Hippocampal formation (tissue), 2 donors: ENCODE results near the gene ZFAND2A.
"Not testable (repeated sequence)": the region's sequence is repeated elsewhere in the genome, so short reads cannot be mapped to it uniquely, and the experiment has no call there.

Source experiments
- DNase-seq, 2 donors: peaks; one replicate each; lab custom pipeline; 2025; lab: John Stamatoyannopoulos, UW

Gene ZFAND2A

DNA sequence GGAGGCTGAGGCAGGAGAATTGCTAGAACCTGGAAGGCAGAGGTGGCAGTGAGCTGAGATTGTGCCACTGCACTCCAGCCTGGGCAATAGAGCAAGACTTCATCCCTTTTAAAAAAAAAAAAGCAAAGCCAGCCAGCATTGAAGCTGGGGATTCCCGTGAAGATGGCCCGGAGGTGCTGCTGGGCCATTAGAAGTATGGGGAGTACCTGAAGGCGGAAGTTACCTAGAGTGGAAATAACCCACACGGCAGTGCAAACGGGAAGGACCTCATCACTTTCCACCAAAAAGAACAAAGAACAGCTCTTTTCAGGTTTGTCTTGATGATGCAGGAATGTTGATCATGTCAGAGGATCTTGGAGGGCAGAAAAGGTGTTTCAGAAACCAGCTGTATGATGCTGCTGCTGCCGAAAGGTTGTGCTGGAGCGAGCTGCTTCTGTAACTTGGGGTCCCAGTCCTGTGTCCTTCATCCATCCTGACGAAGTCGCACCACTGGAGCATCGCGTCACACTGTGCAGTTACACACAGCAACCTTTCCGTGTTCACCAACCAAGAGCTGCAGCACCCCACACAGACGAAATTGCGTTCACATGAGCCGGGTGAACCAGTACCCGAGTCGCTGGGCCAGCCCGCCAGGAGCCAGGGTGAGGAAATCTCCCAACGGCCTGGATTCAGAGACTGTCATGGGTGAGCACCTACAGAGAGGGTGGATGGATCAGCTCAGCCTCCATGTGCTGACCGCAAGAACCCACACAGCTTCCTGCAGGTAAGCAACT is 8.2 kb downstream of the ZFAND2A start:
- no peak for DNase-seq

DNA sequence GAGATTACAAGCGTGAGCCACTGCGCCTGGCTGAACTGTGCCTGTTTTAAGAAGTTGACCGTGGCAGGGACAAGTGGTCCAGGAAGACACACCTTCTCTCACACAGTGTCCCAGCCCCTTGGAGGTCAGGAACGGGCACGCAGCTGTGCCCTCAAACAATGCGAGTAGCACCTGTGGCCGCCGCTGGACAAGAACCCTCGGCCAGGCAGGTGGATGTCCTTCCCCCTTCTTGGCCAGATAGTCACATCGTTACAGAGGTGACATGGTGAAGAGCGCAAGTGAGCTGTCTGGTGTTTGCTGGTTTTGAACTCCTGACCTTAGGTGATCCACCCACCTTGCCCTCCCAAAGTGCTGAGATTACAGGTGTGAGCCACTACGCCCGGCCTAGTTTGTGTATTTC is 8.8 kb downstream of the ZFAND2A start:
- no peak for DNase-seq

DNA sequence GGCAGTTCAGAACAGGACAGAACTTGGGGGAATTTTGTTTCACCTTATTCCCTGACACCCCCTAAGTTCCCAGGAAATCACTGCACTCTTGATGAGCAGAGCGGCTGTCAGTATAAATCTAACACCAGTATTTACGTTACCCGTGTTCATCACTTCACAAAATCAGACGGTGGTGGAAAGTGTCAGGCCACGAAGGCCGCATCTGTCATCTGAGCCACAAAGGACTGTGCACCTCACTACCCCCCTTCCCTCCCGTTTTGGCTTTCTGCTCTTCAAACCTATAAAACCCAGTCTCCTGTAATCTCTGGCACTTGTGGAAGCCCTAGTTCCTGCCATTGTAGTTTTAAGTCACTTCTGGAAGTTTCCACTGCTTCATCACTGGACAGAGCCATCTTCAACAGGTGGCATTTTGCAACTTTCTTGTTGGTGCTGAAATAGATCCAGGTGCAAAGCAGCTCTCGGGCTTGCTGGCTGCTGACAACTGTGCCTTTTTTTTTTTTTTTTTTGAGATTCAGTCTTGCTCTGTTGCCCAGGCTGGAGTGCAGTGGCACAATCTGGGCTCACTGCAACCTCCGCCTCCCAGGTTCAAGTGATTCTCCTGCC is 9.5 kb downstream of the ZFAND2A start:
- DNase-seq, result no peak

DNA sequence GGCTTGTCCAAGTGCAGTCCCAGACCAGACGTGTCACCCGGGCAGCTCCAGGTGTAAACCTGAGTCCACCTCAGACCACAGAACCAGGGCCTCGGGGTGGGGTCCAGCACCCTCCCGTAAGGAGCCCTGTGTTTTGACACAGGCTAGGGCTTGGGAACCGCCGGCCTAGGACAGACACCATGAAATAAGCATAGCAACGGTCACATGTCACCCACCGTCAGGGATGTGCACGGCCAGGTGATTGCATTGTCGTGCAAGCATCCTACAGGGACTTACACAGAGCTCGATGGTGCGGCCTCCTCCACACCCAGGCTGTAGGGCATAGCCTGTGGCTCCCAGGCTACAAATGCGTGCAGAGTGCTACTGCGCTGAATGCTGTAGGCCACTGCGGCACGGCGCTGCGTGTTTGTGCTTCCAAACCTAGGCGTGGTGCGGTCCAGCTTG is 10.6 kb downstream of the ZFAND2A start:
- no peak for DNase-seq

DNA sequence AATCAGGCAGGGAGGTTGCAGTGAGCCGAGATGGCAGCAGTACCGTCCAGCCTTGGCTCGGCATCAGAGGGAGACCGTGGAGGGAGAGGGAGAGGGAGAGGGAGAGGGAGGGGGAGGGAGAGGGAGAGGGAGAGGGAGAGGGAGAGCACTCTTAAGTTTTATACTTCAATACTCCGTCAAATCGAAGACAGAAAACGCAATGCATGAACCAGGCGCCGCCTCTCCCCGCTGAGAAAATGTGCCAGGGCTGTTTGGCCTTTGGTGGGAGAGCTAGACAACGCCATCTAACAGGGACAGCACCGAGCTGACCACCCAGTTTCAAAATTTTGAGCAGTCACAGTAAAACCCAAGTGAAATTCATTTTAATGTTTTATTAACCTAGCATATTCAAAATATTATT is 12.1 kb downstream of the ZFAND2A start:
- DNase-seq, result not testable (repeated sequence)

DNA sequence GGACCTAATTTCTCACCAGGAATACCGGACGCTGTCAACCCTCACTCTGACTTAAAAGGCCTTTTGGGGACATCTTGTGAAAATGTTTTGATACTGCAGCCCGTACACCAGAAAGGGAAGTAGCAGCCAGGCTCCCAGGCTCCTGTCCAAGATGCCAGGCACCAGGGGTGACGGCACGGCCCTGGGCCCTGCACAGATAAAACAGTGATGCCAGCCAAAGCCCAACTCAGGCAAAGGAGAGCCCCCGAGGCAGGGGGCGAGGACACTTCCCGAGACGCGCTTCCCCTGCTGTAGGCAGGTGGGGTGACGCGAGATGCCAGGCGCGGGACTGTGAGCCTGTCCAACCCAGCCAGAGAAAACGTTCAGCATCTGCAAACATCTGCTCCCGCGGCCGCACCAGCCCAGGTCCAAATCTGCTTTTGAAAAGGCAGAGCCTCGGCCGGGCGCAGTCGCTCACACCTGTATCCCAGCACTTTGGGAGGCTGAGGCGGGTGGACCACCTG is 15.7 kb downstream of the ZFAND2A start:
- peak in 1 of 2 donors; percentile 65 for DNase-seq

DNA sequence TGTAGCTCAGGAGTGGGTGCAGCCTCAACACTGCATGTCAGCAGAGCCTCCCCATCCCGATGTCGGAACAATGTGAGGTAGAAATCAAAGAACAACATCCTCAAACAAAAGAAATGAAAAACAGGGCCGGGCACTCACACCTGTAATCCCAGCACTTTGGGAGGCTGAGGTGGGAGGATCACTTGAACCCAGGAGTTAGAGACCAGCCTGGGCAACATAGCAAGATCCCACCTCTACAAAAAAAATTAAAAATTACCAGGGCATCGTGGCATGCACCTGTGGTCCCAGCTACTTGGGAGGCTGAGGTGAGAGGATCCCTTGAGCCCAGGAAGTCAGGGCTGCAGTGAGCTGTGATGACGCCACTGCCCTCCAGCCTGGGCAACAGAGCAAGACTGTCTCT is 17.0 kb downstream of the ZFAND2A start:
- not testable (repeated sequence) for DNase-seq

DNA sequence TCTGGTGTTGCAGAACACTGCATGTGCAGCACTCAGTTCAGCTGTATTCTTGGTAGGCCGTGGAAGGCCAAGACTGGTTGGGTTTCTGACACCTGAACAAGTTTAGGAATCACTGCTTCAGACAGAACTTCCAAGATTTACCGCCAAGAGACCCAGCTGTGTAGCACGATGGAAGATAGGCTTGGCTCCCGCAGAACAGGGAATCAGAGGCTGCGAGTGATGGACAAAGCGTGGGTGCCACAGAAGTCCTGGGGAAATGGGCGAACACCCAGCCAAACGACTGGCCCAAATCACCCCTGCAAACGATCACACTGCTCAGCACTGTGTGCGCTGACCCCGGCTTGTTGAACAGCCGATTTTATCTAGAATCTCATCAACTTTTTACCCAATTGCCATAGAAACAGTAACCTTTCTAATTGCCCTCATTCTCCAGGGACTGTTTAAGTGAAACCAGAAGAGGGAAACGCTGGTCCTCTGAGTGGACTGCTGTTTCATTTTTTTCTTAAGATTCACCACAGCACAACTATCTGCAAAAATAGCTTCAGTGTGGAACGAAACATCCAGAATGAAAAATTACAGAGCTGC is 17.9 kb downstream of the ZFAND2A start:
- no peak for DNase-seq

DNA sequence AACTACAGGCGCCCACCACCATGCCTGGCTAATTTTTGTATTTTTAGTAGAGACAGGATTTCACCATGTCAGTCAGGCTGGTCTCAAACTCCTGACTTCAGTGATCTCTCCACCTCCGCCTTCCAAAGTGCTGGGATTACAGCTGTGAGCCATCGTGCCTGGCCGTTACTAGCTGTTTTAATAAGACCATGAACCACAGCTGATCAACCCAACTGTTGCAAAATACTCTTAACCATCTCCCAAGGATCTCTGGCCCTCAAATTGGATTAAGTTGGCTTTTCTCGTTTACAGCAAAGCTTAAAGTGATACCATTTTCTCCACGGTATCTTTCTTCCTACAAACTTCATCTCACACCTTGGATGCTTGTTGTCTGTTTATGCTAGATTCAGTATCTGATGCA is 18.3 kb downstream of the ZFAND2A start:
- DNase-seq, result no peak

DNA sequence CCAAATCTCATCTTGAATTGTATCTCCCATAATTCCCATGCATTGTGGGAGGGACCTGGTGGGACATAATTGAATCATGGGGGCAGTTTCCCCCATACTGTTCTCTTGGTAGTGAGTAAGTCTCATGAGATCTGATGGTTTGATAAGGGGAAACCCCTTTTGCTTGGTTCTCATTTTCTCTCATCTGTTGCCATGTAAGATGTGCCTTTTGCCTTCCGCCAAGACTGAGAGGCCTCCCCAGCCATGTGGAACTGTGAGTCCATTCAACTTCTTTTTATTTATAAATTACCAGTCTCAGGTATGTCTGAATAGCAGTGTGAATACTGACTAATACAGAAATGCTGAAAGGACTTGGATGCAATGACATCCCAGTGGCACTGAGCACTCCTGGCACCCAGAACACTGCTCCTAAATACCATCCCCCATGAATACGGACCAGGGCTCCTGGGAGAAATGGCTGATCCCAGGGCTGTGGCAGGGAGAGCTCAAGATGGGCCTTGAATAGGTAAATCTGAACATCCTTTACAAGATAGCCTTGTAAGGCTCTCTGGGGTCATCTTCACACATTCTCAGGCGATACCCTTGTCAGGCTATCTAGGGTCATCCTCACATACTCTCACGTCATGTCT is 19.4 kb downstream of the ZFAND2A start:
- DNase-seq, result no peak

DNA sequence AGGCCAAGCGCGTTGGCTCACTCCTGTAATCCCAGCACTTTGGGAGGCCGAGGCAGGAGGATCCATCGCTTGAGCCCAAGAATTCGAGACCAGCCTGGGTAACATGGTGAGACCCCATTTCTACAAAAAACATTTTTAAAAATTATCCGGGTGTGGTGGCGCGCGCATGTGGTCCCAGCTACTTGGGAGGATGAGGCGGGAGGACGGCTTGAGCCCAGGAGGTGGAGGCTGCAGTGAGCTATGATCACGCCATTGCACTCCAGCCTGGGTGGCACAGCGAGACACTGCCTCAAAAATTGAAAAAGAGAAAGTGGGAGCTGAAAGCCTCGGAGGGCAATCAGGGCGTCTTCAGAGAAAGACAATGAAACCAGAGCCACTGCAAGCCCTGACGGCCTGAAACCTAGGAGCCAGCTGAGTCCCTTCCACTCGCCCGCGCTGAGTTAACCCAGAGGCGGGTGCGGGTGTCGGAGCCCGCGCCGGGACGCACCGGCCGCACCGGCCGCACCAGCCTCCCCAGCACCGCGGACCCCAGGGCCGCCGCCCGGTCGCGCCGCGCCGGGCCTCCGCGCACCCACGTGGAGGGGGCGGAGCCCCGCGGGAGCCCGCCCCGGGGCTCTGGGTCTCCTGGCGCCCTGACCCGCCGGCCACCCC is 22.4 kb downstream of the ZFAND2A start:
- DNase-seq, result no peak

DNA sequence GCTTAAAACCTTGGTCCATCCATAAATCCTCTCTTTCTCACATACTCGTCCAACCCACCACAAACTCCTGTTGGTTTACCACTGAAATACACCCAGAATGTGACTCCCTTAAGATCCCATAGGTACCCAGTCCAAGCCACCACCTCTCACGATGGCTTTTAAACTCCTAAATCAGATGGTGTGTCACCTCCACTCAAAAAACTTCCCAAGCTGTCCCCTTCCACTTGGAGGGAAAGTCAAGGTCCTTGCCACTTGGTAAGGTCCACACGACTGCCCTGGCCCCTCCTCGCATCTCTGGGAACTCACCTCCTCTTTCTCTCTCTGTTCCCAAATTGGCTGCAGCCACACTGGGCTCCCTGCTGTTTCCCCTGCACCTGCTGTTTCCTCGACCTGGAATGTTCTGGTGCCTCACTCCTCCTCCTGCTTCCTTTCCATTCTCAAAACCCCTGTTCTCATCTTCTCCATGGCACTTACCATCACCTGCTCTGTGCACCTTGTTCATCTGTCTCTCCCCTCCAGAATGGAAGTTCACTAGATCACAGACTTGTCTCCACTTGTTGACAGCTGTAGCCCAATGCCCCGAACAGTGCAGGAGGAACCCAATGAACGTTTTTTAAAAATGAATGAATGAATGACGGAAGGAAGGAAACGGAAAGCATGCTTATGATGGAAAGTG is 23.0 kb downstream of the ZFAND2A start:
- DNase-seq, result no peak

DNA sequence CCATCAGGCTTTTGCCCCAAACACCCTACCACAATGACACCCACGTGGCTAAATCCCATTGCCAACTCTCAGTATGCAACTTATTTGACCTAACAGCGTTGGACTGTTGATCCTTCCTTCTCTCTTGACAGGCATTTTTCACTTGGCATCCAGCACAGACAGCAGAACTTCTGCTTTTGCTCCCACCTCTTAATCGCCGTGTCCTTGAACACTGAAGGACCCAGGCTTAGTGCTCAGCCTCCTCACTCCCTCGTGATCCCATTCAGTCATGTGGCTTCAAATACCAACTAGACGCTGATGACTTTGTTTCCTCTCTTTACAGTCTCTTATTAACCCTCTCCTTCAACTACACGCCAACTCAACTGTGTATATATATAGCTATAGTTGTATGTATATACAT is 25.0 kb downstream of the ZFAND2A start:
- no peak for DNase-seq

DNA sequence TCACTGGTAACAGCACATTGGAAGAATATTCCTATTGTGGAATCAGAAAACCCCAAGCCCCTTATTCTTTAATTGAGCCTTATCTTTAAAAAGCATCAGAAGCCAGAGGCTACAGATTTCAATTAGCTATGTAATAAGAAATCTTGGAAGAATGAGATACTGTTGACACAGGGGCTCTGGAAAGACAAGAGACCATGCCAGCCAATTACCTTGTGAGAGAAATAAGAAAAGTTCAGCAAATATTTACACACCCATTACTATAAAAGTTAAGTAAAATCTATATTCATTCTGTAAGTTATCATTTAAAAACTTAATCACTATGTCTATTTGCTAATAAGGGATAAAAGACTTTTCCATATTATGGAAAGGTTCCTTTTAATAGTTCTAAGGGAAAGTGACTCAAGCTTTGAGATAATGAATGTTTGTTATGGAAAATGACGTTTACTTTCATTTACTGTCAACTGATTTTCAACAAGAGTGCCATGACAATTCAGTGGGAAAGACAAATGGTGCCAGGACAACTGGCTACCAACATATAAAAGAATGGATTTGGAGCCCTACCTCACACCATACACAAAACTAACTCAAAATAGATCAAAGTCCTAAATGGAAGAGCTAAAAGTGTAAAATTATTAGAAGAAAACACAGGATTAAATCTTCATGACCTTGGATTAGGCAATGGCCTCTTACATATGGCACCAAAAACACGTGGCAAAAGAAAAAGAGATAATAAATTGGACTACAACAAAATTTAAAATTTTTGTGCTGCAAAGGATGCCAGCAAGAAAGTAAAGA is 28.3 kb downstream of the ZFAND2A start:
- DNase-seq, result no peak

DNA sequence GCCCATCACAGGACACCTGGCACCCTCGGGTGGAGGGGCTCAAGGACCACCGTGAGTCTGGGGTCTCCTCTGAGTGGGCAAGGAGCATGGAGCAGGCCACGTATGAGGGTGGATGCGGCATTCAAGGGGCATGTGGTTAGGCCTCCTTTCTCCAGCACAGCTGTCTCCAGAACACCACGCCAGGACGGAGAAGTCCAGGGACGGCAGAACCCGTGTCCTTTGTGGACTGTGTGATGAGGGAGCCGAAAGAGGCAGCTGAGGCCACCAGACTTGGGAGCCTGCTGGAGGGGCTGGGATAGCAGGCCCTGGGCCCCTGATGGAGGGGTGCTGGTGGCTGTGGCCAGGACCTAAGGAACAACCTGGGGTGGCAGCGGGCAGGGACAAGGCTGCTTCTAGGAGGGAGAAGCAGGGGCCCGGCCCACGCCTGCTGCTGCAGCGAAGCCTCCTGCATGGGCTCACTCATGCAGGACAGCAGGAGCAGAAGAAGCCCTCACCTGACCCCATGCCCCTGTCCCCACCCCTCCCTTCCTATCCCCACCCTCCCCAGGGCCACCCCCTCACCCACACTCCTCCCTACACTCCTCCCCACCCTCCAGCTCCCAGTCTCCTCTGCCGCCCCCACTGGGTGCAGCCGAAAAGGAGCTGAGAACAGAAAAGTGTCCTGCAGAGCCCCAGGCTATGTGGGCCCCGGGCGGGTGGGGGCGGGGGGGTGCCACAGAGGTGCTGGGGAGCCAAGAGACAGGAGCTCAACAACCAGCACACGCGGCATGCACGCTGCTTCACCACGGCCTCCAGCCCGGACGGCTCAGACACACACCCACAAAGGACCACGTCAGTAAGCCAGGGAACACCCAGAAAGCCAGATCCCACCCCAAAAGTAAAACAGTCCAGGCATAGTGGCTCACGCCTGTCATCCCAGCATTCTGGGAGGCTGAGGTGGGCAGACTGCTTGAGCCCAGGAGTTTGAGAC is 29.7 kb downstream of the ZFAND2A start:
- DNase-seq, result no peak

DNA sequence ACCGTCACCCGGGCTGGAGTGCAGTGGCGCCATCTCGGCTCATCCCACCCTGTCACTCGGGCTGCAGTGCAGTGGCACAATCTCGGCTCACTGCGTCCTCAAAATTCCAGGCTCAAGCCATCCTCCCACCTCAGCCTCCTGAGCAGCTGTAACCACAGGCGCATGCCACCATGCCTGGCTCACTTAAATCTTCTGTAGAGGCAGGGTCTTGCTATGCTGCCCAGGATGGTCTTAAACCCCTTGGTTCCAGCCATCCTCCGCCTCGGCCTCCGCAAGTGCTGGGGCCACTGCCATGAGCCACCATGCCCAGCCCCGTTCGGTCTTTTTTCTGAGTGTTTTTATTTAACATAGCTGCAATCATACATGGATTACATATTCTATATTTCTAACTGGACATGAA is 30.6 kb downstream of the ZFAND2A start:
- no peak for DNase-seq

DNA sequence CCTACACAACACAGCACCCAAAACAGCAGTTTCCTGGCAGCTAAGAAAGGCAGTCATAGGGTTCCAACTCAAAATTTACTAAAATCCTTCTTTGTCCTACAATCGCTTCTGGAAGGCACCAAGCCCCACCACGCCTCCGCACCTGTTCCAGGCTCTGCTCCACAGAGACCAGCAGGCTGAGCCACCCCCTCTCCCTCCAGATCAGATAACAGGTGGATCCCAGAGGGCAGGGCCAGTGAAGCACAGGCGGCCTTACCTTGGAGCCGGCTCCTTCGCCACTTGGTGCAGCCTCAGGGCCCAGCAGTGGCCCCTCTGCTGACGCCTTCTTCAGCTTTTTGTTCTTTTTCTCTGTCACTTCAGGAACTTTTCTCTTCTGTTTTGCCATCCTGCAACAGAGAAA is 33.0 kb downstream of the ZFAND2A start:
- no peak for DNase-seq

DNA sequence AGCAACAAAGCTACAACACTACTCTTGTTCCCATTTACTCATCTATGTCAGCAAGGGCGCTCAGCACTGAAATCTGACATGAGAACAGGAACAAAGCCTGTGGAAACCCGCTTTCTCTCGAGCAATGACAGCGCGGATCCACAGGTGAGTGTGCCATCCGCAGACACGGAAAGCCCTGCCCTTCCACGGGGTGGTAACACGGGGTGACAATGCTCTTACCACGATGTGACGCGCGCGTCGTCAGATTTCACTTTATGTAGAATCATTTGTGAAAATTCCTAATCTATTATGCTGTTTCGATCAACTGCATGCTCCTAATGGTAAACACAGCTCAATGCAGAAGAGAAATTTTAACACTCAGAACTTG is 34.4 kb downstream of the ZFAND2A start:
- no peak for DNase-seq

DNA sequence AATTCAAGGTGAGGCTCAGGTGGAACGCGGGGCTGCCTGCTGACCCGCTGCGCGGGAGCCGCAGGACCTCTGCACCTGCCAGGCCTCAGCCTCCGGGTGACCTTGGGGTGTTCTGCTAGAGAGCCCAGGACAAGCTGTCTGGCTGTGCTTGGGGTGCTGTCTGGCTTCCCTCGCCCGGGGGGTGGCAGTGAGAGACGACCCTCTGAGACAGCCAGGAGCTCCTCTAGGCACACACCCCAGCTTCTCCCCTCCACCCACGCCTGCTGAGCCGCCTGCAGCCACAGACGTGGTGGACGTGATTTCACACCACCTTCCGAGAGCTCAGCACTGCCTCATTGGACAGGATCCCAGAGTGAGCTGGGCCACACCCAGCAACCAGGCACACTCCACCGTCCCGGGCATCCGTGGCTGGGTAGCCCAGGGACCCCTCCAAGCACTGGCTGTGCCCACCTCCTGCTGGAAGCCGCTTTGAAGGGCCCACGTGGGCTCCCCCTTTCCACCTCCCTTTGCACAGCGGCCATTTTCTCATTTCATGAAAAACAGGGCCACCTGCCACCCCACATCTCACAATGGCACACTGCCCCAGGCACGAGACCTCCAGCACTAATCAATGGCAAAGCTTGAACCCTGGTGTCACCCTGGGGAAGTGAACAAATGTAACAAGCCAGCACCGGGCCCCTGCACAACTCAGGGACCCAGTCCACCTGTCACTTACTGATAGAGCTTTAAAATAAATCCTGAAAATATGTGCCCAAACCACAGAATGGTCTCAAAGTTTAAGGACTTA is 35.0 kb downstream of the ZFAND2A start:
- no peak for DNase-seq
